GM19372 (cell line): ENCODE data around the gene HBA1.
"Not testable (repeated sequence)": the region's sequence is repeated elsewhere in the genome, so short reads cannot be mapped to it uniquely, and the experiment has no call there.

Source experiments
- ATAC-seq: cut with Tn5 transposase; IDR thresholded peaks from one replicate; pipeline ENCODE4 v1.9.1; 2021; ENCODE audit warnings: mild to moderate bottlenecking, low read depth, moderate library complexity; ENCODE audit not compliant: unreplicated experiment

HBA1 gene

DNA sequence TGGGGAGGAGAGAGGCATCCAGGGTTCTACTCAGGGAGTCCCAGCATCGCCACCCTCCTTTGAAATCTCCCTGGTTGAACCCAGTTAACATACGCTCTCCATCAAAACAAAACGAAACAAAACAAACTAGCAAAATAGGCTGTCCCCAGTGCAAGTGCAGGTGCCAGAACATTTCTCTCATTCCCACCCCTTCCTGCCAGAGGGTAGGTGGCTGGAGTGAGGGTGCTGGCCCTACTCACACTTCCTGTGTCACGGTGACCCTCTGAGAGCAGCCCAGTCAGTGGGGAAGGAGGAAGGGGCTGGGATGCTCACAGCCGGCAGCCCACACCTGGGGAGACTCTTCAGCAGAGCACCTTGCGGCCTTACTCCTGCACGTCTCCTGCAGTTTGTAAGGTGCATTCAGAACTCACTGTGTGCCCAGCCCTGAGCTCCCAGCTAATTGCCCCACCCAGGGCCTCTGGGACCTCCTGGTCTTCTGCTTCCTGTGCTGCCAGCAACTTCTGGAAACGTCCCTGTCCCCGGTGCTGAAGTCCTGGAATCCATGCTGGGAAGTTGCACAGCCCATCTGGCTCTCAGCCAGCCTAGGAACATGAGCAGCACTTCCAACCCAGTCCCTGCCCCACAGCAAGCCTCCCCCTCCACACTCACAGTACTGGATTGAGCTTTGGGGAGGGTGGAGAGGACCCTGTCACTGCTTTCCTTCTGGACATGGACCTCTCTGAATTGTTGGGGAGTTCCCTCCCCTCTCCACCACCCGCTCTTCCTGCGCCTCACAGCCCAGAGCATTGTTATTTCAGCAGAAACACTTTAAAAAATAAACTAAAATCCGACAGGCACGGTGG is 2.3 kb upstream of the HBA1 start:
- ATAC-seq = not testable (repeated sequence)

DNA sequence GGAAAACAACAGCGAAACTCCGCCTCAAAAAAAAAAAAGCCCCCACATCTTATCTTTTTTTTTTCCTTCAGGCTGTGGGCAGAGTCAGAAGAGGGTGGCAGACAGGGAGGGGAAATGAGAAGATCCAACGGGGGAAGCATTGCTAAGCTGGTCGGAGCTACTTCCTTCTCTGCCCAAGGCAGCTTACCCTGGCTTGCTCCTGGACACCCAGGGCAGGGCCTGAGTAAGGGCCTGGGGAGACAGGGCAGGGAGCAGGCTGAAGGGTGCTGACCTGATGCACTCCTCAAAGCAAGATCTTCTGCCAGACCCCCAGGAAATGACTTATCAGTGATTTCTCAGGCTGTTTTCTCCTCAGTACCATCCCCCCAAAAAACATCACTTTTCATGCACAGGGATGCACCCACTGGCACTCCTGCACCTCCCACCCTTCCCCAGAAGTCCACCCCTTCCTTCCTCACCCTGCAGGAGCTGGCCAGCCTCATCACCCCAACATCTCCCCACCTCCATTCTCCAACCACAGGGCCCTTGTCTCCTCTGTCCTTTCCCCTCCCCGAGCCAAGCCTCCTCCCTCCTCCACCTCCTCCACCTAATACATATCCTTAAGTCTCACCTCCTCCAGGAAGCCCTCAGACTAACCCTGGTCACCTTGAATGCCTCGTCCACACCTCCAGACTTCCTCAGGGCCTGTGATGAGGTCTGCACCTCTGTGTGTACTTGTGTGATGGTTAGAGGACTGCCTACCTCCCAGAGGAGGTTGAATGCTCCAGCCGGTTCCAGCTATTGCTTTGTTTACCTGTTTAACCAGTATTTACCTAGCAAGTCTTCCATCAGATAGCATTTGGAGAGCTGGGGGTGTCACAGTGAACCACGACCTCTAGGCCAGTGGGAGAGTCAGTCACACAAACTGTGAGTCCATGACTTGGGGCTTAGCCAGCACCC is 1.2 kb upstream of the HBA1 start:
- ATAC-seq = no peak

DNA sequence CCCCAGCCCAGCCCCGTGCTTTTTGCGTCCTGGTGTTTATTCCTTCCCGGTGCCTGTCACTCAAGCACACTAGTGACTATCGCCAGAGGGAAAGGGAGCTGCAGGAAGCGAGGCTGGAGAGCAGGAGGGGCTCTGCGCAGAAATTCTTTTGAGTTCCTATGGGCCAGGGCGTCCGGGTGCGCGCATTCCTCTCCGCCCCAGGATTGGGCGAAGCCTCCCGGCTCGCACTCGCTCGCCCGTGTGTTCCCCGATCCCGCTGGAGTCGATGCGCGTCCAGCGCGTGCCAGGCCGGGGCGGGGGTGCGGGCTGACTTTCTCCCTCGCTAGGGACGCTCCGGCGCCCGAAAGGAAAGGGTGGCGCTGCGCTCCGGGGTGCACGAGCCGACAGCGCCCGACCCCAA is 474 bp upstream of the HBA1 start:
- not testable (repeated sequence) for ATAC-seq

DNA sequence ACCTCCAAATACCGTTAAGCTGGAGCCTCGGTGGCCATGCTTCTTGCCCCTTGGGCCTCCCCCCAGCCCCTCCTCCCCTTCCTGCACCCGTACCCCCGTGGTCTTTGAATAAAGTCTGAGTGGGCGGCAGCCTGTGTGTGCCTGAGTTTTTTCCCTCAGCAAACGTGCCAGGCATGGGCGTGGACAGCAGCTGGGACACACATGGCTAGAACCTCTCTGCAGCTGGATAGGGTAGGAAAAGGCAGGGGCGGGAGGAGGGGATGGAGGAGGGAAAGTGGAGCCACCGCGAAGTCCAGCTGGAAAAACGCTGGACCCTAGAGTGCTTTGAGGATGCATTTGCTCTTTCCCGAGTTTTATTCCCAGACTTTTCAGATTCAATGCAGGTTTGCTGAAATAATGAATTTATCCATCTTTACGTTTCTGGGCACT is 928 bp downstream of the HBA1 start:
- ATAC-seq = no peak

DNA sequence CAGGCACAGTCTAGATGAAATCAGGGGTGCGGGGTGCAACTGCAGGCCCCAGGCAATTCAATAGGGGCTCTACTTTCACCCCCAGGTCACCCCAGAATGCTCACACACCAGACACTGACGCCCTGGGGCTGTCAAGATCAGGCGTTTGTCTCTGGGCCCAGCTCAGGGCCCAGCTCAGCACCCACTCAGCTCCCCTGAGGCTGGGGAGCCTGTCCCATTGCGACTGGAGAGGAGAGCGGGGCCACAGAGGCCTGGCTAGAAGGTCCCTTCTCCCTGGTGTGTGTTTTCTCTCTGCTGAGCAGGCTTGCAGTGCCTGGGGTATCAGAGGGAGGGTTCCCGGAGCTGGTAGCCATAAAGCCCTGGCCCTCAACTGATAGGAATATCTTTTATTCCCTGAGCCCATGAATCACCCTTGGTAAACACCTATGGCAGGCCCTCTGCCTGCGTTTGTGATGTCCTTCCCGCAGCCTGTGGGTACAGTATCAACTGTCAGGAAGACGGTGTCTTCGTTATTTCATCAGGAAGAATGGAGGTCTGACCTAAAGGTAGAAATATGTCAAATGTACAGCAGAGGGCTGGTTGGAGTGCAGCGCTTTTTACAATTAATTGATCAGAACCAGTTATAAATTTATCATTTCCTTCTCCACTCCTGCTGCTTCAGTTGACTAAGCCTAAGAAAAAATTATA is 1.6 kb downstream of the HBA1 start:
- ATAC-seq = no peak

DNA sequence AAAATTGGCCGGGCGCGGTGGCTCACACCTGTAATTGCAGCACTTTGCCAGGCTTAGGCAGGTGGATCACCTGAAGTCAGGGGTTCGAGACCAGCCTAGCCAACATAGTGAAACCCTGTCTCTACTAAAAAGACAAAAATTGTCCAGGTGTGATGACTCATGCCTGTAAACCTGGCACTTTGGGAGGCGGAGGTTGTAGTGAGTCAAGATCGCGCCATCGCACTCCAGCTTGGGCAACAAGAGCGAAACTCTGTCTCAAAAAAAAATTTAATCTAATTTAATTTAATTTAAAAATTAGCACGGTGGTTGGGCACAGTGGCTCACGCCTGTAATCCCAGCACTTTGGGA is 2.2 kb downstream of the HBA1 start:
- ATAC-seq = no peak

DNA sequence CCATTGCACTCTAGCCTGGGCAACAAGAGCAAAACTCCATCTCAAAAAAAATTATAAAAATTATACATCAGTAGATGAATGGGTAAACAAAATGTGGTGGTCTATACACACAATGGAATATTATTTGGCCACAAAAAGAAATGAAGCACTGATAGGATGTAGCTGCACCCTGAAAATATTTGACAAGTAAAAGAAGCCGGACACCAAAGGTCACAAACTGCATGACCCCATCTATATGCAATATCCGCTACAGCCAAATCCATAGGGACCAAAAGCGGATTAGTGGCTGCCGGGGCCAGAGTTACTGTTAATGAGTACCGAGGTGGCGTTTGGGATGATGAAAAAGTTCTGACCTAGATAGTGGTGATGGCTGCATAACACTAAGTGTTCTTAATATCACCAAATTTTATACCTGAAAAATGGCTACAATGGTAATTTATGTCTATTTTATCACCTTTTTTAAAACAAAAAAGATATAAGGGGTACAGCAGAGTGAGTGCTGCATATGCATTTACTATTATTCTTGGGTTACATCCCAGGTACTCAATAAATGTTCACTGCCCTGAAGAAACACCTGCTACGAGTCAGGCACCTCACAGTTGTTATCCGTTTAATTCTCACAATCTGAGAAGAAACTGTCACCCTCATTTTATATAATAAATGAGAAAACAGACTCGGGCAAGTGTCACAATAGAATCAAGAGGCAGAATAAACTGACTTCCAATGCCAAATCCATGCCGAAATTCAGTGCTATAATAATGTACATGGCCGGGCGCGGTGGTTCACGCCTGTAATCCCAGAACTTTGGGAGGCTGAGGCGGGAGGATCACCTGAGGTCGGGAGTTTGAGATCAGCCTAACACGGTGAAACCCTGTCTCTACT is 3.0 kb downstream of the HBA1 start:
- no peak for ATAC-seq

DNA sequence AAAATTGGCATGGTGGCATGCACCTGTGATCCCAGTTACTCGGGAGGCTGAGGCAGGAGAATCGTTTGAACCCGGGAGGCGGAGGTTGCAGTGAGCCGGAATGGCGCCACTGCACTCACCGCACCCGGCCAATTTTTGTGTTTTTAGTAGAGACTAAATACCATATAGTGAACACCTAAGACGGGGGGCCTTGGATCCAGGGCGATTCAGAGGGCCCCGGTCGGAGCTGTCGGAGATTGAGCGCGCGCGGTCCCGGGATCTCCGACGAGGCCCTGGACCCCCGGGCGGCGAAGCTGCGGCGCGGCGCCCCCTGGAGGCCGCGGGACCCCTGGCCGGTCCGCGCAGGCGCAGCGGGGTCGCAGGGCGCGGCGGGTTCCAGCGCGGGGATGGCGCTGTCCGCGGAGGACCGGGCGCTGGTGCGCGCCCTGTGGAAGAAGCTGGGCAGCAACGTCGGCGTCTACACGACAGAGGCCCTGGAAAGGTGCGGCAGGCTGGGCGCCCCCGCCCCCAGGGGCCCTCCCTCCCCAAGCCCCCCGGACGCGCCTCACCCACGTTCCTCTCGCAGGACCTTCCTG is 3.7 kb downstream of the HBA1 start, which contains the start of gene HBQ1:
TSS of gene HBQ1 (plus strand) at position 359 of the 575 bp plus-strand sequence. CDS start at position 387, 28 bp downstream.
- no peak for ATAC-seq

DNA sequence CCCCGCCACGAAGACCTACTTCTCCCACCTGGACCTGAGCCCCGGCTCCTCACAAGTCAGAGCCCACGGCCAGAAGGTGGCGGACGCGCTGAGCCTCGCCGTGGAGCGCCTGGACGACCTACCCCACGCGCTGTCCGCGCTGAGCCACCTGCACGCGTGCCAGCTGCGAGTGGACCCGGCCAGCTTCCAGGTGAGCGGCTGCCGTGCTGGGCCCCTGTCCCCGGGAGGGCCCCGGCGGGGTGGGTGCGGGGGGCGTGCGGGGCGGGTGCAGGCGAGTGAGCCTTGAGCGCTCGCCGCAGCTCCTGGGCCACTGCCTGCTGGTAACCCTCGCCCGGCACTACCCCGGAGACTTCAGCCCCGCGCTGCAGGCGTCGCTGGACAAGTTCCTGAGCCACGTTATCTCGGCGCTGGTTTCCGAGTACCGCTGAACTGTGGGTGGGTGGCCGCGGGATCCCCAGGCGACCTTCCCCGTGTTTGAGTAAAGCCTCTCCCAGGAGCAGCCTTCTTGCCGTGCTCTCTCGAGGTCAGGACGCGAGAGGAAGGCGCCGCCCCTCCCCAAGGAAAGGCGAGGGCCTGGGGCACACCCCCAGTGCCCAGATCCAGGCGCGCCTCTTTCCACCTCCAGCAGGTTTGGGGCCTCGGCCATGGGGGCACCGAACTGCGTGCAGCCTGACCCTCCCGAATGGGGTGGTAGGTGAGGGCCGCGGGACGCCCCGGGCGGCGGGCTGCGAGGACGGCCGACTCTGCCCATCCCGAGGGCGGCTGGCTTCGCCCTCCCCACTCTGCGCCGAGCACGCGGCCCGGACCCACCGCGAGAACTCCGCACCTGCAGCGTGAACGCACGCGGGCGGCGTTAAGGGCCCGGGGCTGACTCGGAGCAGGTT is 4.4 kb downstream of the HBA1 start:
- no peak for ATAC-seq

DNA sequence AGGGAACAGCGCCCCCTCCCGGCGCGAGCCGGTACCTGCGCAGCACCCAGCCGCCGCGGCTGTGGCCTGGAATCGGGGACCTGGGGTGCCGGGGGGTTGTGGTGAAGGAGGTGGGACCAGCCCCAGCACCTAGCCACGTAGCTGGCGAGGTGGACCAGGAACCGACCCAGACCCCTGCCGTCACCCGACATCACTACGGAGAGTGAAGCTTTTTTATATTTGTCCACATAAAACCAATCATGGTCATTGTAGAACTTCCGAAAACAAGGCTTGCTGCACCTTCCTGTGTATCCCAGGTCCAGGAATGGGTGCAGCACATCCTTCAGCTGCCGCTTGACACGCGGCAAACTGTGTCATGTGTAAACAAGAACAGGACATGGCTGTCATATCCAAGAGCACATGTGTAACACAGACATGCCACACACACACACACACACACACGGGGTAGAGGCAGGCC is 5.1 kb downstream of the HBA1 start:
- ATAC-seq = no peak

DNA sequence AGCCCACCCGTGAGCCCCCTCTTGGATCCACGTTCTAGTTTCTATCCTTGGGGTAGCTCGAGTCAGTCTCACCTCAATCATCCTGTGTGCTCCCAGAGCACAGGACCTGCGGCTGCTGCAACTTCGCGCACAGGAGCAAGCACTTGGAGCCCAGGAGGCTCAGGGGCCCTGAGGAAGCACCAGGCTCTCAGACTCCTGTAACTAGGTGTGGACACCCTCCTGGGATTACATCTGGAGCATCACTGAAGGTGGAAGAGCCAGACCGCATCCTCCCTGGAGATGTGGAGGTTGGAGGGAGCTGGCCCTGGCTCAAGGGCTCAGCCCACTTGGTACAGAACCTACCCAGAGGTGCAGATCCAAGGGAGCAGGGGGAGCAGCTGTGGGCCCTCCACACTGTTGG is 6.5 kb downstream of the HBA1 start:
- no peak for ATAC-seq

DNA sequence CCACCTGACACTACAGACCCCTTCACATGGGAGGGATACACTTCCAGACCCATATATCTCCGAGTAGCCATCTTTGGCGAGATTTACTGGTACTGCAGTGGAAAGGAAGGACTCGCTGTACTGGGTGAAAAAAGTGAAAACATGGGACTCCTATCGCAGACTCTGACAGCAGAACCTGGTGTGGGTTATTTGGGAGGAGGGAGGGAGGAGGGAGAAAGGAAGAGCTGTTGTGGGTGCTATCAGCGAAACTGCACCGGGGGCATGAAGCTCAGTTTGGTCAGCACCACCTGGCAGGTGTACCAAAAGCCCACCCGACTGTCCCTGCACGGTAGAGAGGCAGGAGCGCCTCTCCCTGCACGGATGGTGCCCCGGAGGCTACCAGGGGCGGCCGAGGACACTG is 8.7 kb downstream of the HBA1 start:
- ATAC-seq = no peak

DNA sequence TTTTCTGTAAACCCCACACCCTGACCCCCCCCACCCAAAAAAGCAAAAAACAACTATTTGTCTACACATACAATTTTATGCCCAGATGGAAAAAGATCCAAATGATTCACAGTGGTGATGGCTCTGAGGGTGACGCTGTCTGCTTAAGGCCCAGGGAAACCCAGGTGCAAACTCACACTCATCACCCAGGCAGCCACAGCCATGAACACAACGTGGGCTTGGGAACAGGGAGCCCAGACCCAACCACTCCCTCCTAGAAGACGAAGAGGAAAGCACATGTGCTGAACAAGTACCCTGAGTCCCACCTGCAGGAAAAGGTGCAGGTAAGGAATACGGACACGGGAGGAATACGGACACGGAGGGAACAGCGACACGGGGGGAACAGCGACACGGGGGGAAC is 9.2 kb downstream of the HBA1 start:
- ATAC-seq = no peak

DNA sequence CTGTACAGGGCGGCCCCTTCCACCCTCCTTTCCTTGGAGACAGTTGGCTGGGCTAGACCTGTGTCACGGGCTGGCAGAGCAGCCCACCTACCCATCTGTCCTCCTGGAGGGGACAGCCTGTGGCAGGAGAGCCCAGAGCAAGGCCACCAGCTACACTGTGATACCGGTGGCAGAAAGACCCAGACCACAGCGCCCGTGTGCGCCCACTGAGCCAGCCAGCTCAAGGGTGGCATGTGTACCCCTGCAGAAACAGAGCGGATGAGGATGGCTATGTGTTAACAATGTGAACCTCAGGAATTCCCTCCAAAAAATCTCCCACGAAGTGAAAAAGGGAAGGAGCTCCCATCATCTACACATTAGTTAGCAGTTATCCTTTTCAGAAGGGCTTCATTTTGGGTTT is 10.8 kb downstream of the HBA1 start:
- no peak for ATAC-seq

DNA sequence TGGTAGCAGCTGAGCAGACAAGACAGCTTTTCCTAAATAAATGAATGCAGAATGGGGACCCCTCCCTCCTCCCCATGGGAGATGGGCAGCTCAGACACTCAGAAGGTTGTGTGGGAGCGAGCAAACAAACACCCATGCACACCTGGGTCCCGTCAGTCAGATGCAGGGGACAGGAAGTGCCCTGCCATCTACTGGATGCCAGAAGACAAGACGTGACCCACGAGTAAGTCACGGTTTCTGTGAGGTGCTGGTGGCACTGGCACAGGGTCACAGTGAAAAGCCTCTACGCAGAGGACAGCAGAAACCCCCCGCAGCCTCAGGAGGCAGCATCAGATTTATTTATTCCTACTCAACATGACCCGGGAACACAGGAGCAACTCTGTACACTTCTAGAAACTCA is 12.2 kb downstream of the HBA1 start:
- ATAC-seq = no peak

DNA sequence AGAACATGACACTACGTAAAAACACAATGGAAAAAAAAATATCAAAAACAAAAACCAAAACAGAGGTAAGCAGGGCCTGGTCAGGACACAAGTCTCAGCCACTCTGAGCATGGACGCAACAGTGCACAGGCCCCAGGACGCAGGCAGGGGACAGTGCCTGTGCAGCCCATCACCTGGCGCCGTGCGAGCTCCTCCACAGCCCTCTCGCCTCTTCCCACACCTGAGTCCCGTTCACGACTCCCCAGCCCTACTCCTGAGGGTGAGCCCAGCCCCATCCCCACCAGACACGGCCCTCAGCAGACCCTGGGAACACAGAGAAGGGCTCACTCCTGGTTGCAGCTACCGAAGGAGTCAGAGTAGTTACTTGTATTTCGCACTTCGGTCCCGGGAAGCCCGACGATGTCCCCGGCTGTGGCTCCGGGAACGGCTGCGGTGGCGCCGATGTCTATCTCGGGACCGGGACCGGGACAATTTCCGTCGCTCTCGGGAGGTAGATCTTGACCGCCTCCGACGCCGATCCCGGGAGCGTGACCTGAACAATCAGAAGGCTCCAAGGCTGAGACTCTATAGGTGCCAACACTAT is 13.2 kb downstream of the HBA1 start:
- ATAC-seq = no peak

DNA sequence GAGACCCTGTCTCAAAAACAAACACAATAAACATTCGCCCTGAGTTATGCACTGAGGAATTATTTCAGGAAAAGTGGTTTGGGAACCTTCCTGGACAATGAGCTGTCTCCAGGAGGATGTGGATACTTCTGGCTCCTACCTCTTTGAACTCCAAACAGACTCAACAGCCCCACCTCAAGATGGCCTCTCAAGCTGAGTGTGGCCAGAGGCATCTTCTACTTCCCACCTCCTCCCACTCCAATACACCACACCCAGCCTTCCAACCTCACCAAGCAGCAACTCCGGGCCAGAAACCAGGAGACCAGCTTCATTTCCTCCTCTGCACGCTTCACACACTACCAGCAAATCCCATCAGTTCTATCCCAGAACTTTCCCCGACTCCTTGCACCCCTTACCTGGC is 15.4 kb downstream of the HBA1 start:
- no peak for ATAC-seq

DNA sequence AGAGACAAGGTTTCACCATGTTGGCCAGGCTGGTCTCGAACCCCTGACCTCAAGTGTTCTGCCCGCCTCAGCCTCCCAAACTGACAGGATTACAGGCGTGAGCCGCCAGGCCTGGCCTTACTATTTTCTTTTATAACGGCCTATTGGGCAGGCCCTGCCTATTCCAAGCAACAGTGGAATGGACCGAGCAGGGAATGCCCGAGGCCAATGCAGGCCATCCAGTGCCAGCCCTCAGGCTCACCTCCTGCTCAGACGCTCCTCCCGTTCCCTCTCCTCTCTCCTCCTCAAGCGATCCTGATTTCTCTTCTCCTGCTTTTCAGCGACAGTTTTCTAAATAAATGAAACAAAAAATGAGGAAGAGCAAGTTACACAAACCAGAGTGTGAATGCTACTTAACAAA is 16.2 kb downstream of the HBA1 start:
- ATAC-seq = no peak
